Mesodermal cell (in vitro differentiated cells): ENCODE measurements around the gene KIRREL3.

Source experiments
- H3K27ac ChIP-seq: 2 replicates; pipeline ENCODE4 v1.7.0; 2013; ENCODE audit warnings: mild to moderate bottlenecking, low read depth, low read length, moderate library complexity; ENCODE audit not compliant: severe bottlenecking
- H3K36me3 ChIP-seq: 2 replicates; pipeline ENCODE4 v1.7.1; 2013; ENCODE audit warnings: mild to moderate bottlenecking, low read length, moderate library complexity; ENCODE audit not compliant: control insufficient read depth, insufficient read depth
- H3K4me1 ChIP-seq: one replicate; pipeline ENCODE4 v1.7.1; 2013; ENCODE audit warnings: mild to moderate bottlenecking, low read length; ENCODE audit not compliant: insufficient read depth, control insufficient read depth, poor library complexity, severe bottlenecking
- H3K4me3 ChIP-seq: 2 replicates; pipeline ENCODE4 v1.7.0; 2013; ENCODE audit warnings: low read length, control low read depth, mild to moderate bottlenecking; ENCODE audit not compliant: insufficient read depth, poor library complexity, severe bottlenecking; ENCODE audit errors: extremely low read depth
- H3K9me3 ChIP-seq: 2 replicates; pipeline ENCODE4 v1.7.1; 2013; ENCODE audit warnings: mild to moderate bottlenecking, low read length, moderate library complexity; ENCODE audit not compliant: control insufficient read depth
- WGBS, 2 experiments: methylation state at CpG; one replicate each; pipeline ENCODE4 v1.1.5; 2013; ENCODE audit warnings: missing lambda C conversion rate in 2 of 2; ENCODE audit not compliant: insufficient coverage in 2 of 2; 5-methylcytosine and 5-hydroxymethylcytosine counted together

Gene KIRREL3

DNA sequence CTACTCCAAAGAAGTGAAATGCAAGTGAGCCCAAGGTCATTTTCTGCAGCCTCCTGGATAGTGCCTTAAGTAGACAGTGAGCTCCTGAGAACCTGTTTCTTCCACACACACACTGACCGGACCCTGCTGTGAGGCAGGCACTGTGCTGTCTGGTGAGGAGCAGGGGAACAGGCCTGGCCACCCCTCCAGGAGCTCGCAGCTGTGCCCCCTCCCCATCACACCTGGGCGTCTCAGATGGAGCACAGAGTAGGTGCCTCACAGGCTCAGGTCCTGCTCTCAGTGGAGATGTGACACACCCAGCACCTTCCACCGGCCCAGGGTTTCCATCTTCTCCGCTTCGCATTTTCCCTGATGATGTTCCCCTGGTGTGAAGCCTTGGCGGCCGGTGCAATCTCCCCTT lies 470.2 kb downstream of the KIRREL3 start:
- 97 to 98% methylated on average over 5 to 7 of the region's 8 CpGs for WGBS, 2 experiments
- H3K4me3 ChIP-seq: no peak overlapping the region
- H3K27ac ChIP-seq: no peak overlapping the region
- no peaks in the 10 kb centered on the region for H3K36me3 ChIP-seq
- no peaks in the 10 kb centered on the region for H3K9me3 ChIP-seq
- H3K4me1 ChIP-seq: no peaks in the 10 kb centered on the region

DNA sequence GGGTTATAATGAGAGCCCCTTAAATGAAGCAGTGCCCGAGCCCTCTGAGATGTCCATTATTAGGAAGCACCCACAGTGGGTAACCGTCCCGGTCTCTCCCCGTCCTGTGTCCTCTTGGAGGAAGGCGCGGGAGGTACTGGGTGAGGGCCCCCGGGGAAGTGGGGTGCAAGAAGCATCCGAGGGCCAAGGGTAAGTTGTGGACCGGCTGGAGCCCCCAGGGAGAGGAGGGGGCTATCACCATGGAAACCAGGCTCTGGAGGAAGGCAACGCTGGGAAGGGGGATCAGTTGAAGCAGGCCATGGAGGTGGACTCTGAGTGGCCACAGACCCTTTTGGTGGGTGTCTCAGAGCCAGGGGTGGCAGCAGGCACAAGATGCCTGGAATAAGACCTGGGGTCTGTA lies 471.5 kb downstream of the KIRREL3 start:
- Histone ChIP-seq H3K4me1 (no peaks in the 10 kb centered on the region), H3K36me3 (no peaks in the 10 kb centered on the region), H3K27ac (no peak overlapping the region), H3K9me3 (no peaks in the 10 kb centered on the region), H3K4me3 (no peak overlapping the region)
- 85 to 89% methylated on average over 10 of the region's 10 CpGs for WGBS, 2 experiments

DNA sequence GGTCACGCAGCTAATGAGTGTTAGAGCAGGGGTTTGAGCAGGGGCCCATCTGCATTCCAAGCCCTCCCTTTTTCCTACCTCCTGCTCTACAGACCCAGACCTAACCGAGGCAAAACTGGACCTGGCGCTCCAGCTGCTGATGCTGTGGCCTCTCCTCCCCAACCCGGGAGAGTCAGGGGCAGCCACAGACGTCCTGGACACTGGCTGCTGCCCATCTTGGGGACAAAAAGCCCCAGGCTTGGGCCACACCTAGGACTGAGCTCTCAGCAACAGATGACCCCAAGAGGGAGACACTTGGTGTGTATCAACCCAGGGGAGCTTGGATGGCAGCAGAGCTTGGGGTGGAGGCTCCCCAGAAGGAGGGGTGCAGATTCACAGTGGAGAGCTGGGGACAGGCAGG lies 472.5 kb downstream of the KIRREL3 start:
- Histone ChIP-seq H3K36me3 (no peaks in the 10 kb centered on the region), H3K9me3 (no peaks in the 10 kb centered on the region), H3K4me1 (no peaks in the 10 kb centered on the region), H3K27ac (no peak overlapping the region), H3K4me3 (no peak overlapping the region)
- 78 to 84% methylated on average over 3 to 4 of the region's 5 CpGs for WGBS, 2 experiments

DNA sequence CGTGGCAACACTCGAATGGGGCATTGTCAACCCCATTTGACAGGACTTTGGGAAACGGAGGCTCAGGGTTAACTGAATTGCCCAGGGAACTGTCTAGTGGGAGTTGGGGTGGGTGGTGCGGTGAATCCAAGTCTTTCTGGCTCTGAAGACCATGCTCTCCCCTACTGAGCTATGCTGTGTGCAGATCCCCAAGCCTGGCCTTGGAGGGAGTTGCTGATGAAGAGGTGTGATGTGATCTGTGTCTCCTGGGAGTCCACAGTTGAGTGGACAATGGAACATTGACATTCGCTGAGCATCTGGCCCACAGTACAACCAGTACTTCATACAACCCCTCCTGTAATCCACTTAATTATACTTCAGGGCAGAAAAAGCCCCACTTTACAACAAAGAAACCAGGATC lies 472.9 kb downstream of the KIRREL3 start:
- no peaks in the 10 kb centered on the region for H3K9me3 ChIP-seq
- 89 to 90% methylated on average over 1 to 4 of the region's 5 CpGs for WGBS, 2 experiments
- H3K4me3 ChIP-seq: no peak overlapping the region
- no peak overlapping the region for H3K27ac ChIP-seq
- no peaks in the 10 kb centered on the region for H3K4me1 ChIP-seq
- no peaks in the 10 kb centered on the region for H3K36me3 ChIP-seq

DNA sequence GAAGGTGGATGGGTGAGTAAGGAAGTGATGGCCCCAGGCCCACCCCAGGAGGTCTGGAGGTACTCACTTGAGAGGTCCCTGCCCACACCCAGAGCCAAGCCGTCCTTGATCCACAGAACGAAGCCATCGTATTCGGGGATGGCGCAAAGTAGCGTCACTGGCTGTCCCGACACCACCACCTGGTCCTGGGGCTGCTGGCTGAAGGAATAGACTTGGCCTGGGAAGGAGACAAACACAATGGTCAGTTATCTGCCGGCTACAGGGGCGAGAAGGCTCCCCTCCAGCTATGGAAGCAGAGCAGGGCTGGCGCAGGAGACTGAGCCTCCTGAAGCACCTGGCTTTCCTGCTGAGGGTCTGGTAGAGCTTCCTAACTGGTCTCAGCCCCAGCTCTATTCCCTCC lies 474.1 kb downstream of the KIRREL3 start:
- Histone ChIP-seq H3K4me3 (no peak overlapping the region), H3K36me3 (no peaks in the 10 kb centered on the region), H3K9me3 (no peaks in the 10 kb centered on the region), H3K4me1 (no peaks in the 10 kb centered on the region), H3K27ac (no peak overlapping the region)
- WGBS, 2 experiments: 85 to 91% methylated on average over 7 to 10 of the region's 10 CpGs

DNA sequence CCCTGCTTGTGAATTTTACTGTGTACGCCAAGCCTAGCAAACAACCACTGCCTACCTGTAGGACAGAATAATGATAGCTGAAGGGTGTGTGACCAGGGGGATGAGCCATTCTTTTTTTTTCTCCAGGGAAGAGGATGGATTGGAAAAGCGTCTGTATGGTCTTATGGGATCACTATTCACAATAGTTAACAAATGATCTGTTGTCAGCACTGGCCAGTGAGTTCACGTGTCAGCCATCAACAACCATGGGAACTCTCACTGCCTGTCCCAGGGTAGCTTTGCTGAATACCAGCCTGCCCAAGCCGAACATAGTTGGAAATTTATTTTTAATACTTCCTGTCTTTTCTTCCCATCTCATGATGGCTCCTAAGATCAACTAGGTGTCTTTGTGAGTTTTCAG lies 474.9 kb downstream of the KIRREL3 start:
- Histone ChIP-seq H3K4me1 (no peaks in the 10 kb centered on the region), H3K27ac (no peak overlapping the region), H3K4me3 (no peak overlapping the region), H3K36me3 (no peaks in the 10 kb centered on the region), H3K9me3 (no peaks in the 10 kb centered on the region)
- 91 to 100% methylated on average over 1 to 3 of the region's 4 CpGs for WGBS, 2 experiments

DNA sequence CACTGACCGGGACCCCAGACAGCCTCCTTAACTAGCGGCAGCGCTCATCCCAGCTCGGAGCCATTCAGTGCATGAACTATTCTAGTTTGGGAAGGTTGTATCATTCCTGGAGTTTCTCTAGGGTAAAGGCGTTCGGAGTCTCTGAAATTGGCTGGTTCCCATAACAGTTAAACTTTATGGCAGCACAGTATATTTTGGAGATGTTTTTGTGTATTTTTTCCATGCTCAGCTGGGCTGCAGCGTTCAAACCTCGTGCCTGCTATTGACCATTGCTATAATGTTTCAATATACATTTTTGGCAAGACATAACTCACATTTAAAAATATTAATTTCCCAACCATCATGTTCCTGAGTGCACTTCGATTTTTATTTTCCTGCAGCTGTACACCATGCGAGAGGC lies 475.4 kb downstream of the KIRREL3 start:
- Histone ChIP-seq H3K9me3 (no peaks in the 10 kb centered on the region), H3K36me3 (no peaks in the 10 kb centered on the region), H3K4me1 (no peaks in the 10 kb centered on the region), H3K4me3 (no peak overlapping the region), H3K27ac (no peak overlapping the region)
- WGBS, 2 experiments: 92 to 95% methylated on average over 10 of the region's 10 CpGs

DNA sequence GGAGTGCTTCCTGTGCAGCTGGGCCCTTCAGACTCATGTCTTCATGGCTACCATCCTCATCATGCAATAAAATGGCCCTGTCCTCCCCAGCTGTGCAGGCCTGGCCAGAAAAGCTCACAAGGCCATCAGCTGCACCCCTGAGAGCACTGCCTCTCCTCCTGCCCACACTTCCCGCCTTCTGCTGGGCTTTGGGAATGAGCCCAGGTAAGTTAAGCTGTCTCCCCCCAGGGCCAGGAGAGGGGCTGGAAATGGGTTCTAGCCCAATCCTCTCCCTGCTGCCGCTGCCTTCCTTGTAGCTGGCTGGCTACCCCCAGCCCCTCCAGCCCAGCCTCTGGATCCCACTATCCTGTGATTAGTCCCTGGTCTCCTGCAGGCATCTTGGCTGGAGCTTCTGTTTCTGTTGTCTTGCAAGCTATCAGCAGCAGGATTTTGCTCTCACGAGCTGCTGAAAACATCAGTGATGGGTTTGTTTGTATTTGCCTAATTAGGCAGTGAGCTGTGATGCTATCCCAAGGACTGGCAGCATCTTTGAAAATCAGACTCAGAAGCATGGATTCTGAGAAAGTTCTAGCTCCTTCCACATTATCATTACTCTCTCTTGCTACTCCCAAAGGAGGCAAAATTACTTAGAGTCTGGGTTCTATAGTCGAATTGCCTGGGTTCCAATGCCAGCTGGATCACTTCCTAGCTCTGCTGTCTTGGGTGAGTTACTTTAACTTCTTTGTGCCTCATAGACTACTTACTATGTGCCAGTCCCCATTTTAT lies 476.9 kb downstream of the KIRREL3 start:
- Histone ChIP-seq H3K9me3 (no peaks in the 10 kb centered on the region), H3K4me3 (no peak overlapping the region), H3K4me1 (no peaks in the 10 kb centered on the region), H3K36me3 (no peaks in the 10 kb centered on the region), H3K27ac (no peak overlapping the region)
- WGBS, 2 experiments: 69 to 100% methylated on average over 1 to 3 of the region's 4 CpGs

DNA sequence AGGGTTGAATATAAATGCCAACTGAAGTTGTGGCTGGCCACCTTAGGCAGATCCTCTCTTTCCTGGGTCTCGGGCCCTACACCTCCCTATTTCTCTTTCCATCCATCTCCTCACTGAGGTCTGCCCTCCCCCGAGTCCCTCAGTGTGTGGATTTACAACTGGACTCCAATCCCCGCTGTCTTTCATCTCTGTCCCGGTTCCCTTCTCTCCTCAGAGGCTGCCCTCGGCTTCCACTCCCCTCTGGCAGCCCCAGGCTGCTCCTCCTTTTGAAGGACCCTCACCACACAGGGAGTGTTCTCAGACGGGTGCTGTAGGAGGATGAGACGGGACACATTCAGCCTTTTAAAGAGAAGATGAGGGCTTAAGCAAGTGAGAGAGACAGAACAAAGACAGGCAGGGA lies 478.0 kb downstream of the KIRREL3 start:
- H3K27ac ChIP-seq: no peak overlapping the region
- H3K9me3 ChIP-seq: no peaks in the 10 kb centered on the region
- H3K4me1 ChIP-seq: no peaks in the 10 kb centered on the region
- WGBS, 2 experiments: 85 to 88% methylated on average over 5 to 6 of the region's 7 CpGs
- H3K4me3 ChIP-seq: no peak overlapping the region
- no peaks in the 10 kb centered on the region for H3K36me3 ChIP-seq

DNA sequence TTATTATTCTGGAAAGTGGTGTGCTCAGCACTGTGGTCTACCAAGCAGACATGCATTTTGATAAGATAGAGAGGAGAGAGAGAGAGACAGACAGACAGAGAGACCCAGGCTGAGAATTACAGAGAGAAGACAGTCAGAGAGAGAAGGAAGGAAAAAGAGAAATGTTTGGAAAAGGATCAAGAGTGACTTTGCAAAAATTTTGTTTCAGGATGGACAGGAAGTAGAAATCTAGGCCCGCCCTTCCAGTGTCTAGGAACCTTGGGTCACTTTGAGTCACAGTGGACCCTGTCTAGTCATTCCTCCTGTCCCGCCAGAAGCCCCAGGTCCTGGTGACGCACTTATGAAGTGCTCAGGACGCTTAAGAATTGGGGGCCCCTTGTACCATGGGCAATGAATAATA lies 478.4 kb downstream of the KIRREL3 start:
- H3K4me1 ChIP-seq: no peaks in the 10 kb centered on the region
- no peaks in the 10 kb centered on the region for H3K9me3 ChIP-seq
- 97 to 100% methylated on average over 3 of the region's 4 CpGs for WGBS, 2 experiments
- H3K4me3 ChIP-seq: no peak overlapping the region
- no peak overlapping the region for H3K27ac ChIP-seq
- H3K36me3 ChIP-seq: no peaks in the 10 kb centered on the region

DNA sequence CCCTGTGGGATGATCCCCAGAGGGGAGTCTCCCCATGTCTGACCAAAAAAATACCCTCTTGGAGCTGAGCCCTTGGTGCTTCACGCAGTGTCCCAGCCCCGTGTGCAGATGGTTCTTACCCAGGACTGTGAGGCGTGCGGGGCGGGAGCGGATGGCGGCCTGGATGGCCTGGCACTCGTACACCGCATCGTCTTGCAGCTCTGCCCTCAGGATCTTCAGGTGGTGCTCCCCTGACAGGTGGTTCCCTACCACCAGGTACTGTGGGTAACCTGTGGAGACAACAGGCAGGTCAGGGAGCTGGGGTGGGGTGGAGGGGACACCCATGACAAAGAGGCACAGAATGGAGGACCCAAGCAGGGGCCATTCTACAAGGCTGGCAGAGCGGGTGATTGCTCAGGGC lies 479.4 kb downstream of the KIRREL3 start:
- Histone ChIP-seq H3K9me3 (no peaks in the 10 kb centered on the region), H3K4me3 (no peak overlapping the region), H3K27ac (no peak overlapping the region), H3K4me1 (no peaks in the 10 kb centered on the region), H3K36me3 (no peaks in the 10 kb centered on the region)
- WGBS, 2 experiments: 92 to 95% methylated on average over 10 to 11 of the region's 11 CpGs
